GM21381 (cell line): ENCODE measurements around the gene ASB16.
A peak's percentile ranks its signal among the peaks of the same experiment; 100 is the strongest.

ENCODE experiments used
- ATAC-seq: cut with Tn5 transposase; IDR thresholded peaks from one replicate; pipeline ENCODE4 v1.9.1; 2021; ENCODE audit warnings: mild to moderate bottlenecking, moderate library complexity; ENCODE audit not compliant: unreplicated experiment

ASB16 gene

DNA sequence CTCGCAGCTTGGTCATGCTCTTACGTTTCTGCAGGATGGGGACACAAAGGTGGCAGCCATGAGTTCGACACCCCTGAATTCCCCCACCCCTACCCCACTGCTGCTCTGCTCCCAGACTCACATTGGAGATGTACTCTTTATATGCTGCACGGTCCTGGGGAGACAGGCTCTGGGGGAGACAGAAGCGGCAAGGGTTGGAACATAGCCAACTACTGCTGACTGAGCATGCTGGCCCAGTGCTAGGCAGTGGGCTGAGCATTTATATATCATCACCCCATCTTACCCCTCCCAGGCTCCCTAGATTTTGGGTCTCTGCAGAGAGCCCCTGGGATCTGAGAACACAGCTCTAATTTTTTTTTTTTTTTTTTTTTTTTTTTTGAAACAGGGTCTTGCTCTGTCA, 37.2 kb downstream of the ASB16 start:
- ATAC-seq = no peak

DNA sequence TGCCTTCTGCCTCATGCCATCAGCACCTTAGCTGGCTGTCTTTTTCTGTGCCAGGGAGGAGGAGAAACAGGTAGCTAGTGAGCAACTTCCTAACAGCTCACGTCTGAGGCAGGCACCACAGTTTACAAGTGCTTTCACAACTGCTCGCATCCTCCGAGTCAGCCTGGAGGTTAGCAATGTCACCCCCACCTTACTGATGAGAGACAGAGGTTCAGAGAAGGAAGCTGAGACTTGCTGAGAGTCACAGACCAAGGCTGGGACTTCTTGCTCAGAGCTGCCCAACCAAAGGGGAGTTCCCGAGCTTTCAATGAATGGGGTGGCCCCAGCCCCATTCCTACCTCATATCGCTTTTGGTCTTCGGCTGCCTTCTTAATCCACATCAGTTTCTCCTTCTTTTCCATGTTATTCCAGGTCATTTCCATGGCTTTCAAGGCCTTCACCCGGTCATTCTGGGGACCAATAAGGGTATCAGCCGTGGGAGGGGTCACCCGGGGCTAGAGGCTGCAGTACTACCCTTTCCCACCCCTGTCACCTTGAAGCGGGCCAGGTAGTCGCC, 39.4 kb downstream of the ASB16 start:
- ATAC-seq = no peak

DNA sequence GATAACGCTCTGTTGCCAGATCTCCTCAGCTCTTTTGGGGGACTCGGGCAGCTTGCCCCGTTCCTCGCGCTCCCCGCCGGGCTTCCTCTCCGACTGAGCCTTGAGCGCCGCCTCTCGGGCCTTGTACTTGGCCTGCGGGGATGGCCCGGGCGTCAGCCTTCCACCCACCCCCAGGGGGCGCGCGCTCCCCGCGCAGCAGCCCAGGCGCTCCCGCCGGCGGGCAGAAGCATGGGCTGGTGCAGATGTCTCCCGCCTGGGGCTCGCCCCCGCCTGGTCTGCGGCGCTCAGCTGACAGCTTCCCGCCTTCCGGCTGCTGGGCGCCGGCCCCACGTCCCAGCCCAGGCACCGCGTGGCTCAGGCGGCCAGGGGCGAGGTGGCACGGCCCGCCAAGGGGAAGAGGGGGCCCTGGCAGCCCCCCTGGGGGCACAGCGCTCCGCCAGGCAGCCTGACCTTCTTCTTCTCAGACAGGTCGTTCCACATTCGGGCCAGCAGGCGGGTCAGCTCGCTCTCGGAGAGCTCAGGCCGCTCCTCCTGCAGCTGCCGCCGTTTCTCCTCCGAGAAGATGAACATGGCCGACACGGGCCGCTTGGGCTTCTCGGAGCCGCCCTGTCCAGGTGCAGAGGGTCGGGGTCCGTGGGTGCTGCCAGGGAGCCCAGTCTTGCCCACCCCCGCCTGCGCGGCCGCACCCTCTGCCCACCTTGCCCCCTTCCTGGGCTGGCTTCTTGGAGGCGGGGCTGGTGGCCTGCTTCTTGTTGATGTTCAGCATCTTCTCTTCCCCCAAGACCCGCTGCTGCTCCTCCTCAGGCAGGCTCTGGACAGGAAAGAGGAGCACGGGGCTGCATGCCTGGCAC, 40.1 kb downstream of the ASB16 start:
- ATAC-seq = peak; percentile 82

DNA sequence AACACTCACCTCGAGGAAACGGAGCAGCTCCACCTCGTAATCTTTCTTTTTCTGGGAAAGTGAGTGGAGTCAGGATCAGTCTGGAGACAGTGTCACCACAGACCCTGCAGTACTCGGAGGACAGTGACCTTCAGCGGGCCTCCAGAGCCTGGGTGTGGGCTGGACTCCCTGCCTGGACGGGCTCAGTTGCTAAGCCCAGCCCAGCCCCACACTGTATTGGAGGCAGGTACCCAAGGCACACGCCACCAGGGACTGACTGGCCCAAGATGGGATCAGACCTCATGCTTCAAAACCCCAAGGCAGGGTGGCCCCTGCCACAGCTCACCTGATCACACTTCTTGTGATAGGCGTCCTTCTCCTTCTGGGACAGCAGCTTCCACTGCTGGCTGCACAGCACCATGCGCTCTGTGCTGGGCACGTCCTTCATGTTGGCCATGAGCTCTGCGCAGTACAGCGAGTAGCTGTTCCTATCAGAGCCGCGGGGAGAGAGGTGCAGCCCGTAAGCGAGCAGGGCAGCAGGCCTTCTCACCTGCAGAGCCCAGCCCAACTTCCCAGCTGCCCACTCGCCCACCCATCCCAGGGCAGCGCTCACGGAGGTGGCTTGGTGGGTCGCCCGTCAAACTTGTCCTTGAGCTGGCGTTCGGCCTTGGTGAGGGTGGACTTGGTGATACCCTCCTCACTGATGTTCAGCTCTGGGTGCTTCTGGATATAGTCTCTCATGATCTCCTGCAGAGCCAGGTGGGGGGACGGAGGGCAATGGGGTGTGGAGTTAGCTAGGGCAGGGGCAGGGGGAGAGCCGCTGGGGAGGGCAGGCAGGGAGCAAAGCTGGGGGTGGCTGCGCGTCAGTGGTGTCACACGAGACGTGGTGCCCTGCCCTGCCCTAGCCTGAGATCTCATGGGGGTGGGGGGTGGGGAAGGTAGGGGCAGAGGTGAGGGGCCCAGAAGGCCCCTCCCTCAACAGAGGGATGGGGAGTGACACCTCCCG, 41.1 kb downstream of the ASB16 start:
- no peak for ATAC-seq

DNA sequence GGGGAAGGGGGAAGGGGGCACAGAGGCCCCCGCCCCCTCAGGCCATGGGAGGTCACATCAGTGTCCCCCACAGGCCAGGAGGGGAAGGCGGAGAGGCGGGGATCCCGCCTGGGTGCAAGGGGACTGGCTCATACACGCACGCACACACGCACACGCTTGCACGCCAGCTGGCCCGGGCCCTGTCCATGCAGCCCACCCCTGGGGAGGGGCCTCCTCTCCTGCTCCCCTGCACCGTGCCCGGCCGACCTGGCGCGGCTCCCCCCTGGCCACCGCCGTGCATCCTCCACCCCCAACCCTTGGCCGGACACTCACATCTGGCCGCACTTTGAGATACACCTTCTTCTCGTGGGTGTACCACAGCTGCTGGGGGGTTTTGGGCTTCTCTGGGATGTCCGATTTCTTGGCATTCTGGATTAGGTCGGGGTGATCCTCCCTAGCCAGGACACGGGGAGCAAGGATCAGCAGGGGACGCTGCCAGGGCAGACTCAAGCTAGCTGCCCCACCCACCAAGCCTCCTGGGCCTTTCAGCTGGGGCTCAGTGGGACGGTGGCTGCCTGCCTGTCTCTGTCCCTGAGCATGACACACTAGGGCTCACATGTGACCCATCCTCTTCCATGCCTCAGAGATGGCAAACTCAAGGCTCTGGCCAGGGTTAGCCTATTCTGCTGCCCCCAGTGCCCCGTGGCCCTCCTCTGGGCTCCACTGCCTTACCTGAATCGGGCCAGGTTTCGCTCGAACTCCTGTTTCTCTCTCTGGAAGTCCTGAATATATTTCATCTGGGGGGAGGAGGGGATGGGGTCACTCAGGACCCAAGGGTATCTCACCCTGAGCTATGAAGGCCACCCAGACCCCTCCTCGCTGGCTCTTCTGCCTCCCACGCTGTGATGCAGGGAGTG, 42.3 kb downstream of the ASB16 start:
- no peak for ATAC-seq

DNA sequence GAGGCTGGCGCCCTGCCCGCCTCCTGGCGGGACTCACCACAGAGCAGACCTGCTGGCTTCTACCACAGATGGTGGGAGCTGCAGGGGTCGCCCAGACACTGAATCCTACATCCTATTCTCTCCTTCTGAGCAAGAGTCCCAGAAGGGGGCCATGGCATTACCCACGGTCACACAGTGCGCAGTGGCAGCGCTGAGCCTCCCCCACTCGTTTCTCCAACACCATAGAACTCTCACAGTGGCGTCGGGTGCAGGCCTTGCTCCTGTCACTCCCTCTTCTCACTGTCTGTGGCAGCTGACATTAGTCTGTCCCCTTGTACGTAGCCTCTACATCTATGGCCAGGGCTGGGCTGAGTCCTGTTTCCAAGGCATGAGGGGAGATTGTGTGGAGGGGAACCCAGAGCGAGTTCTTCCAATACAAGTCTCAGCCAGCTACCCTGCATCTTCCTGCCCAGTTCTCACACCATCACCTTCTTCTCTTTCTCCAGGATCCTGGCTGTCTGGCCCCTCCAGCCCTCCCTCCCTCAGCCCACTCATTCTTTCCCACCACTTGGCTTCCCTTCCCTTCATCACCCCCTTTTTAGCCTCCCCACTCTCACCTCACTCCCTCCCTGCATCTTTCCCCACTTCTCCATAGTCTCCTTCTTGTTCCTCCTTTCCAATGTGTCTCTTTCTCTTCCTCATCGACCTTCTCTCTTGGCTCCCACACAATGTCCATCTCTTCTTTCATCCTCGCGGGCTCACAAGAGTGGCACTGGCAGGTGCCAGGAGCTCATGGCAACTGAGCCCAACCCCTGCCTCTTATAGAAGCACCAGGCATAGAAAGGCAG, 43.1 kb downstream of the ASB16 start:
- ATAC-seq = no peak

DNA sequence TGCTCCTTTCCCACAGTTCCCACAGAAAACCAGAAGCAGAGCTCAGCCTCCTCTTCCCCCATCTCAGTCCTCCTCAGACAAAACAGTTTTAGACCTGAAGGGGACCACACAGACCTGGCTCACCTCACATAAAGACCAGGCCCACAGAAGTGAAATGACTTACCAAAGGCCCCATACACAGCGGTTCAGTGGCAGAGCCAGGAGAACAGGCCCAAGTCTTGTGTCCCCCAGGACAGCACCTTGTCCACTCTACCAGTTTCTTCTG, 43.7 kb downstream of the ASB16 start:
- ATAC-seq = no peak

DNA sequence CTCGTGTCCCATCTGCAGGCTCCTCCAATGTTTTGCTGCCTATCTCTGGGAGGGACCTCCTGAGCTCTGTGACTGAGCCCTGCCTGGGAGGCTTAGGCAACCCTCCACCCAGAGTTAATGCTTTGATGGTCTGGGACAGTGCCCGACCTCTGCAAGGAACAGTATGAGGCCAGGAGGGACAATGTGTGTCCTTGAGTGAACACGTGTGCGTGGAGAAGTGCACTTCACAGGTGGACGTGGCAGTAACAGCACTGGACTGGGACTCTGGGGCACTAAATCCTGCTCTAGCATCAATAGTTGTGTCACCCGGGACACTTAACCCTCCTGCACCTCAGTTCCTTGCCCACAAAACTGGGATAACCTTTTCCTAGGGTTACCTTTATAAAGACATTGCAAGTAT, 44.4 kb downstream of the ASB16 start:
- ATAC-seq = no peak

DNA sequence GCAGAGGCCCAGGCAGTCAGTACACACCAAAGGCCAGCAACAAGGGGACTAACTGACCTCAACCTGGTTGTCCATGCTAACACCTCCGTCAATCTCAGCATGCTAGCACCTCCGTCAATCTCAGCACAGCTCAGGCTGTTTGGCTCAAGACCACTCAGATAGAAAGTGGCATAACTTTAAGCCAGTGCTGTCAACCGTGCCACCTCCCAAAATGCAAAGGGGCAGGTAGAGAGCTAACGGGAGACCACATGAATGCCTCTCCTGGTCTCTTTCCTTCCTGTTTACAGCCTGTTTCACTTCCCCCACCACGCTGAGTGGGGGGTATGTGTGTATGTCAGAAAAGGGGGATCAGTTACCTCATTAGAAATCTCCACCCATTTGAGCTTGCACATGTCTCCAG, 45.7 kb downstream of the ASB16 start:
- no peak for ATAC-seq

DNA sequence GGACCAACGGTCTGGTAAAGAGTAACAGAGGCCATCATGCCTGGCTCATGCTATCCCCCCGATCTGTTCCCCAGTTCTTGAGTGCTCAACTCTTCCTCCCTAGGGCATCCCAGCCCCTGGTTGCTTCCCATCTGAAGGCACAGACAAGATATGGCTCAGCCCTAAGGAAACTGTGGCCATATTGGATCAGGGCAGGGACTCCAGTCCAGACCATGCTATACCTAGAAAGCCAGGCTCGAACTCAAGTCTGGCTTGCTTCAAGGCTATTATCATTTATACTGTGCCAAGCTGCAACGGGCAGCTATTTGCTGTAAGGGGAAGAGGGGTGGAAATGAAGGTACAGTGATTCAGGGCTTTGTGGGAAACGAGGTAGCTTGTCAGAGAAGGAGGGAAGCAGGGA, 46.2 kb downstream of the ASB16 start:
- no peak for ATAC-seq

DNA sequence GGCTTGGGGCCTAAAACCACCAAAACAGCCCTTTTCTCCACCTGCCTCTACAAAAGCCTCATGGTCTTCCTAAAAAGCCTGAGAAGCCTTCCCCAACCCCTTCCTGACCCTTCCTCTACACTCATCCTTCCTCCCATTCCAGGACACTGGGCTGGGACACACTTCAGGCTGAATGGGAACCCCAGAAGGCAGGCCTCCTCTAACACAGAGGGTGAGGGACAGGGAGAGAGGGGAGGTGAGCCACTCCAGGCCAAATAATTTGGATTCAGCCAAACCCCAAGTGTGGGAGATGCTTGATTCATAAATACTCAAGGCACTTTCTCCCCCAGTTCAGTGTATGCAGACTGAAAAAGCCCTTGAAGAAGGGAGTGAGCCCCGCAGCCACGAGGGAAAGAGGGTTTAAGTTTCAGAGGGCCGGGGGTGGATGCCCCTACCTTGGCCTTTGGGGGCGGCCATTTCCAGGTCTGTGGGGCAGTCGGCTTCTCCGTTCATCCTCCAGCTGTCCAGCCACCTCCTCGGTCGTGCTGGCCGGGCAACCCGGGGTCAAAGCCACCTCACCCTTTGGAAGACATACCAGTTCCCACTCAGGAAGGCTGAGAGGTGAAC, 47.3 kb downstream of the ASB16 start:
- no peak for ATAC-seq

DNA sequence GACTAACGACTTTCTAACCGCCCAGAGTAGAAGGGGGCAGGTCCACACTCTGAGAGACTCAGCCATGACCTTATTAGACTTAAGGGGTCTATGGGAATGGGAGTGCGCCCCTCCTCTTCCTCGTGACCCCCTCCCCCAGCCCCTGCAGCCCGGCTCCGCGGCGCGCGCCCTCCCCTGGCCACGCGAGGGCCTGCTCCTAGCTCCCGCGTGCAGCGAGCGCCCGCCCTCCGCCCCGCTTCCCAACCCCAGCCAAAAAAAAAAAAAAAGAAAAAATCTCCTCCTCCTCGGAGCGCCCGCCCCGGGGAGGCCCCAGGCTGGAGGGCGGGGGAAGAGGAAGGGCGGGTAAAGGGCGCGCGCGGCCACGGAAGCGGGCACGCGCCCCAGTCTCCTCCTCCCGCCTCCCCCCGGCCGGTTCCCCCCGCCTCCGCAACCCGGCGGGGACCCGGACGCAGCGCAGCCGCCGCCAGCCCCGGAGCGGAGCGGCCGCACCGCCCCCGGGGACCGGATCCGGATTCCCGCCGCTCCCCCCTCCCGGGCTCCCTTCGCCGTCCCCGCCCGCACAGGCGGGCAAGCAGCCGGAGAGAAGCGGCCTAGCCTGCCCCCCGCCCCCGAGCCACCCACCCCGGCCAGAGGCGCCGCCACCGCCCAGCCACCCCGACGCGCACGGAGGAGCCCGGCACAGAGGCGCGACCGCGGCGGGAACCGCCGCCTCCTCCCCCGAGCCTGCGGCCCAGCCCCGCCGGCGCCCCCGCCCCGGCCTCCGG, 48.0 kb downstream of the ASB16 start:
- peak; percentile 32 for ATAC-seq

DNA sequence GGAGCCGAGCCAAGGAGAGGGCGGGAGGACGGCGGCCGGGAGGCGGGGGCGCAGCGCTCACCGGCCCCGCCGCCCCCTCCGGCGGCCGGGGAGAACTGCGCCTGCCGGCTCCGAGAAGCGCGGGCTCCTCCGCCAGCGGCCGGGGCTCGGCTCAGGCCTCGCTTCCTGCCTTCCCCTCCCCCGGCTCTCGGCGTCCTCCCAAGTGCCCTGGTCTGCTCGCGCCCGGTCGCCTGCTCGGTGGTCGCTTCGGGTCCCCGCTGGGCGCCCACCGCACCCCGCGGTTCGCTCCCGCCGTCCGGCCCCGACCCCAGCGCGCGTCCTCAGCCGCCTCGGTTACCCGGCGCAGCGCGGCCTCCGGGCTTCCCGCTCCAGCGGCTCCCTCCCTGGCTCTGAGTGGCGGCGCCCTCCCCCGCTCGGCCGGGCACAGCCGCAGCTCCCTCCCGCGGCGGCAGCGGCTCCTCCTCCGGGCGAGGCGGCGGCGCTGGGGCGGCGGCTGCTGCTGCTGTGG, 48.7 kb downstream of the ASB16 start:
- ATAC-seq = peak; percentile 32

DNA sequence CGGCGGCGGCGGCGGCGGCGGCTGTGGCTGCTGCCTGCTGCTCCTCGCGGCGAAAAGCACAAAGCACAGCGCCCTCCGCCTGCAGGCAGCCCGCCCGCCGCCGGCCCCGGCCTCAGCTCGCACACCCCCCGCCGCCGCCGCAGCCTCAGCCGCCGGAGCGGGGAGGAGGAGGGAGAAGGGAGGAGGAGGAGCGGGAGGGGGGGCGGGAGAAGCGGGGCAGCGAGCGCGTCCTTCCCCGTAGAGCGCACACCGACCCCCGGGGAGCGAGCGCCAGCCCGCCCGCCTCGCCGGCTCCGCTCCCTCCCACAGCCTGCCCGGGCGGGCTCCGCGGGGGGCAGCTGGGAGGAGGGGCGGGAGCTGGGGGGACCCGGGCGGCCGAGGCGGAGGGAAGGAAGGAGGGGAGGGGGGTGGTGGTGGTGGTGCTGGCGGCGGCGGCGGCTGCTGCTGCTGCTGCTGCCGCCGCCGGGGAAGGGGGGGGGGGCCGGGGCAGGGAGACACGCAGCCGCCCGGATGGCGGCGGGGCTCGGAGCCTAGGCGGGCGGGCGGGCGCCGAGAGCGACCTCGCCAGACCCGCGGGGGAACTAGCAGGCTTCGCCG, 49.2 kb downstream of the ASB16 start, which contains the start of gene UBTF:
Gene UBTF, minus strand, starts transcription at position 60 of the 597 bp plus-strand sequence. CDS start 1,446 bp downstream, outside the sequence.
- ATAC-seq = peak; percentile 13

DNA sequence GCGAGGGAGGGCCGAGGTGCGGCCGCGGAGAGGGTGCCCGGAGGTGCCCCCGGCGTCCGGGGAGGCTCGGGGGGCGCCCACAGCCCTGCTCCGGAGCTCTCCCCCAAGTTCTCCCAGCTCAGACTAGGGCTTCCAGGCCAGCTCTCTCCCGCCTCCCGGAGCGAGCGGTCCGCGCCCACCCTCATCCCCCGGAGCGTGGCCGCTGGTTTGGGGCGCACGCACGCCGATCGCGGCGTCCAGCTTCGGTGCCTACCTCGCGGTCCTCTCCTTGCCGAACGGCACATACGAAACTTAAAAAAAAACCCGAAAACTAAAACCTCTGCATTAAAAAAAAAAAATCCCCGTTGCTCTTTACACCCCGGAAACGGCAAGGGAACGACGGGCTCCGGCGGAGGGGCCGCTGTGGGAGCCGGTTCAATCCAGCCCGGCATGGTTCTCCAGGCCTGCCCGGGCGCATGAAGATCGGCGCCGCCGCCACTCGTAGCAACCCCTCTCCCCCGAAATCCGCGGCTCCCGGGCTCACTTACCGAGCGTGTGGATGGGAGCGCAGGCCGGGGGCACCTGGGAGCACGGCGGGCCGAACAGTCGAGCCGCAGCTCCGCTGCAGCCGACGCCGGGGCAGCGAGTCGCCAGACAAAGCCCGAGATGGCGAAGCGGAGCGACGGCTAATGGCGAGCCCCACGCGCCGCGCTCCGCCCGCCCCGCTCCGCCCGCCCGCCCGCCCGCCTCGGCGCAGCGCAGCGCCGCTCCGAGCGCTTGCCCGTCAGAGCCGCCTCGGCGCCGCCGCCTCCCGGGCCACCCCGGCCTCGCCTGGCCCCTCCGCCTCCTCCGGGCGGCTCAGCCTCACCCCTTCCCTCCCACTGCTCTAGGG, 49.9 kb downstream of the ASB16 start:
- no peak for ATAC-seq

DNA sequence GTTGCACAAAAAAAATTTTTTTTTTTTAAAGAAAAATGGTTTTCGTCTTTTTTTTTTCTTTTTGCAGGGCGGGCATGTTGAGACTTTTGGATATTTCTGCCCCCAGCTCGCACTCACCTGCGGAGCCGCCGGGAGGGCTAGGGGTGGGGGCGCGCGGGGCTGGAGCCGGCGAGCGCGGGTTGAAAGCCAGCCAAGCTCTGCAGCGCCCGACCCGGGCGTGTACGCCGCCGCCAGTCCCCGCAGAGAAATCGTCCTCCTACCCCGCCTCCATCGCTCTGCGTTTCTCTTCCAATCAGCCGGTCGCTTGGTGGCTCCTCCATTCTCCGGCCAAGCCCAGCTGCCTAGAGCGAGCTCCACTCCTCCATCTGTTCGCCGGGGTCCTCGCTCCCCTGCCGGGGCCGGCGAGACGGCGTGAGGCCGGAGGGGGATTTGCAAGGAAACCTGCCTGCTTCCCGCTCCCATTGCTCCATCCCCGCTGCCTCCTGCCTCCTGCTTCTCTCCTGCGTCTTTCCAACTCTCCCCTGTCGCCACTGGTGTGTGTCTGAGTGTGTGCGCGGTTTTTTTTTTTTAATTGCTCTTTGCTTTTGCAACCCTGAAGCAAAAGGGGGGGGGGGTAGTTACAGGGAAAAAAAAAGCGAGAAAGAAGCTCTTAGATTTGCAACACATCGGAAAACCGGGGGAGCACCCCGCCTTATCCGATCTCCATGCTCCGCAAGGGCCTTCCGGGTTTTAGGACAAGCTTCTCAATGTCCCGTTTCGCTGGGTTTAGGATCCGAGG, 50.8 kb downstream of the ASB16 start:
- ATAC-seq = no peak

DNA sequence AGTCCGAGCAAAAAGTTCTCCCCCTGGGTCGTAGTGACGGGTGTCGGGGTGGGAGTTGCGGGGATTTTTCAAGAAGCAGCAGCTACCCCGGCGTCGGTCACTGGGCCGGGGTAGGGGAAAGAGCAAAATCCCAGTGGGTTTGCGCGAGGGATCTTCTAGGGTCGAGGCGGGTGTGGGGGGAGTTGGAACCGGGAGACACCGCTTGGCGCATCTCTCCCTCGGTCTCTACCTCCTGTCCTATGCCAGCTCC, 51.3 kb downstream of the ASB16 start:
- ATAC-seq = no peak
